SKM-1 treated with dmso at 0.1 percent for 144 hours (cell line): ENCODE data around the gene DLGAP5.

Experiments
- DNase-seq: peaks from one replicate; lab custom pipeline; 2025; ENCODE audit not compliant: unreplicated experiment; lab: John Stamatoyannopoulos, UW

DLGAP5 gene

GRCh38 chr14:55115460-55115859, 75.9 kb downstream of the DLGAP5 start:
- DNase-seq = no peak

GRCh38 chr14:55114720-55115119, 76.7 kb downstream of the DLGAP5 start:
- no peak for DNase-seq

- DNase-seq = no peak
These were observed 80.2 kb downstream of the DLGAP5 start for GRCh38 chr14:55111122-55111708.

- DNase-seq = no peak
These were observed 81.5 kb downstream of the DLGAP5 start for GRCh38 chr14:55109836-55110235.

GRCh38 chr14:55107766-55108554, 83.4 kb downstream of the DLGAP5 start:
- DNase-seq = no peak

- DNase-seq = no peak
These were observed 85.4 kb downstream of the DLGAP5 start for GRCh38 chr14:55105991-55106390.

- DNase-seq = peak; percentile 60
These were observed 87.1 kb downstream of the DLGAP5 start for GRCh38 chr14:55103971-55104954.

- DNase-seq = no peak
These were observed 88.3 kb downstream of the DLGAP5 start for GRCh38 chr14:55103005-55103640.

GRCh38 chr14:55102141-55102621, 89.2 kb downstream of the DLGAP5 start:
- DNase-seq = no peak

GRCh38 chr14:55101698-55102097, 89.7 kb downstream of the DLGAP5 start:
- no peak for DNase-seq

- DNase-seq = no peak
These were observed 91.6 kb downstream of the DLGAP5 start for GRCh38 chr14:55099756-55100155.

- DNase-seq = no peak
These were observed 92.9 kb downstream of the DLGAP5 start for GRCh38 chr14:55098561-55098898.
